Chondrocyte (in vitro differentiated cells): Measurements from ENCODE around the gene PABPC1L. TPM values are rescaled to one million over a fixed set of nuclear protein-coding genes. Genes with fewer than 3 reads are reported as not detected.

Experiments used
- DNase-seq: peaks from one replicate; pipeline ENCODE4 v3.0.0; 2021; ENCODE audit warnings: mixed read lengths, low spot score
- H3K27ac Mint-ChIP-seq: one replicate; pipeline ENCODE4 v1.8.0; 2021; ENCODE audit warnings: mild to moderate bottlenecking, moderate library complexity, mixed read lengths; ENCODE audit not compliant: unreplicated experiment
- H3K27me3 Mint-ChIP-seq: 2 replicates; pipeline ENCODE4 v1.8.0; 2021; ENCODE audit warnings: low read depth, mixed read lengths
- H3K36me3 Mint-ChIP-seq: 2 replicates; pipeline ENCODE4 v1.8.0; 2021; ENCODE audit warnings: low read depth, mixed read lengths
- H3K4me1 Mint-ChIP-seq: 2 replicates; pipeline ENCODE4 v1.8.0; 2021; ENCODE audit warnings: low read depth, mild to moderate bottlenecking, mixed read lengths
- H3K4me3 Mint-ChIP-seq: one replicate; pipeline ENCODE4 v1.8.0; 2021; ENCODE audit warnings: mild to moderate bottlenecking, moderate library complexity, mixed read lengths; ENCODE audit not compliant: unreplicated experiment
- H3K9me3 Mint-ChIP-seq: 2 replicates; pipeline ENCODE4 v1.8.0; 2021; ENCODE audit warnings: low read depth, mixed read lengths
- CTCF ChIP-seq: fragments of 200-600 bp; sonication (generic); IDR thresholded peaks from 2 replicates; pipeline ENCODE4 v1.5.0; 2021; ENCODE audit warnings: antibody characterized with exemption, mild to moderate bottlenecking, moderate library complexity
- total RNA-seq: library from RNA; stranded (reverse); gene quantifications from 3 replicates; pipeline ENCODE4 v1.2.1, GENCODE V29; 2021

PABPC1L gene
- total RNA-seq, 1 donor from 2014 or later: 31.4 TPM

- H3K4me3 Mint-ChIP-seq: no peak overlapping the region
- DNase-seq: no peak
- no peak for TF ChIP-seq CTCF
- H3K27ac Mint-ChIP-seq: no peak overlapping the region
- no peaks in the 10 kb centered on the region for H3K9me3 Mint-ChIP-seq
- H3K36me3 Mint-ChIP-seq: peaks cover 34% of the 10 kb centered on the region
- H3K27me3 Mint-ChIP-seq: no peaks in the 10 kb centered on the region
- no peaks in the 10 kb centered on the region for H3K4me1 Mint-ChIP-seq
Observed at GRCh38 chr20:44932916-44933315, 23.1 kb downstream of the PABPC1L start.

- Mint-ChIP-seq H3K27me3 (no peaks in the 10 kb centered on the region), H3K36me3 (peaks cover 36% of the 10 kb centered on the region), H3K9me3 (no peaks in the 10 kb centered on the region), H3K4me3 (no peak overlapping the region), H3K4me1 (no peaks in the 10 kb centered on the region), H3K27ac (no peak overlapping the region)
- TF ChIP-seq CTCF: no peak
- no peak for DNase-seq
Observed at GRCh38 chr20:44936510-44936909, 26.6 kb downstream of the PABPC1L start.

- Mint-ChIP-seq H3K27ac (no peak overlapping the region), H3K4me1 (no peaks in the 10 kb centered on the region), H3K36me3 (peaks cover 38% of the 10 kb centered on the region), H3K27me3 (no peaks in the 10 kb centered on the region), H3K4me3 (no peak overlapping the region), H3K9me3 (no peaks in the 10 kb centered on the region)
- TF ChIP-seq CTCF: no peak
- no peak for DNase-seq
Observed at GRCh38 chr20:44938637-44939036, 28.8 kb downstream of the PABPC1L start.

- H3K4me3 Mint-ChIP-seq: no peak overlapping the region
- no peak for DNase-seq
- no peak for TF ChIP-seq CTCF
- H3K4me1 Mint-ChIP-seq: no peaks in the 10 kb centered on the region
- peaks cover 26% of the 10 kb centered on the region for H3K36me3 Mint-ChIP-seq
- H3K9me3 Mint-ChIP-seq: no peaks in the 10 kb centered on the region
- H3K27ac Mint-ChIP-seq: no peak overlapping the region
- H3K27me3 Mint-ChIP-seq: no peaks in the 10 kb centered on the region
Observed at GRCh38 chr20:44941120-44941691, 31.3 kb downstream of the PABPC1L start.

- Mint-ChIP-seq H3K4me3 (no peak overlapping the region), H3K4me1 (no peaks in the 10 kb centered on the region), H3K36me3 (peaks cover 19% of the 10 kb centered on the region), H3K9me3 (no peaks in the 10 kb centered on the region), H3K27me3 (no peaks in the 10 kb centered on the region), H3K27ac (no peak overlapping the region)
- DNase-seq: no peak
- TF ChIP-seq CTCF: no peak
Observed at GRCh38 chr20:44942264-44942973, 32.6 kb downstream of the PABPC1L start.
